Cerebellar cortex (tissue), 1 donor: Measurements from ENCODE around the gene KCNG1.

ENCODE experiments used
- DNase-seq: peaks from one replicate; pipeline ENCODE4 v3.0.0-alpha.2; 2015; ENCODE audit warnings: low spot score

Gene KCNG1

GRCh38 chr20:51013577-51014330 lies 9.2 kb downstream of the KCNG1 start:
- no peak for DNase-seq

DNA sequence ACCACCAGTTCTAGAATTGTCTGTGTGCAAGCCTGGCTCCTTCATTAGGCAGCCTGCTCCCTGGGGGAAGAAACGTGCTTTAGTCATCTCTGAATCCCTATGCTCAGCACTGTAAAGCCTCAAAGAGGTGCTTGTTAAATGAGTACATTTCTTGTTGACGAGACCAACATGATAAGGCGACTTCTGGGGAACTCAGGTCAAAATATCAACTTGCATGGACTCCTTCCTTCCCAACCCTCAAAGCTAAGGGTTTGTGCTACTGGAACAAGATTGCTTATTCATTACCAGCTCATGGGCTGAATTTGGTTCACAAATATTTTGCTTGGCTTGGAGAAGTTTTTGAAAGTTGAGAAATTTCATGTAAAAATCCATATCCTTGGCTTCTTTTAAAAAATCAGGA lies 10.6 kb downstream of the KCNG1 start:
- DNase-seq = no peak

GRCh38 chr20:51011479-51011878 lies 11.4 kb downstream of the KCNG1 start:
- DNase-seq = no peak

DNA sequence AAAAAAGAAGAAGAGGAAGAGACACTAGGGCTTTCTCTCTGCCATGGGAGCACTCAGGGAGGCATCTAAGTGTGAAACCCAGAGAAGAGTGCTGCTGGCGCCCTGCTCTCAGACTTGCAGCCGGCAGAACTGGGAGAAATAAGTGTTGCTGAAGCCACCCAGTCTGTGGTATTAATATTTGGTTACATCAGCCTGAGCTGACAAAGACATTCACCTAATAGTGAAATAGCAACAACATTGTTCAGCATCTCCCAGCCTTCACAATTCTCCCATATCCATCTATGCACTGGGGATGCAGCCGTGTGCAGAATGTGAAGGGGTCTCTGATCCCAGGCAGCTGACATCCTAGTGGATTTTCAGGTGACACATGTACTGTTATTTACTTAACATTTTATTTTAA lies 12.0 kb downstream of the KCNG1 start:
- no peak for DNase-seq

DNA sequence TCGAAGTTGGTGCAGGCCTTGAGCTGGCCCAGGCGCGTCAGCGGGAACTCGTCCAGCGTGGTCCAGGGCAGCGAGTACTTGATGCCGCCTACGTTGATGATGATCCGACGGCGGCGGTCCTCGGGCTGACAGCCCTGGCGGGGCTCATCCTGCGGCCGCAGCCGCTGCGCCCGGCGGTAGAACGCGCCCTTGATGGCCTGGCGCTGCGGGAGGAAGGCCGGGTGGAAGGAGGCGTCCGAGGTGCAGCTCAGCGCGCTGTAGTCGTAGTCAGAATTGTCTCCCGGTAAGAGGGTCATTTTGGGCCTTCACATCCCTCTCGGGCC lies 12.9 kb downstream of the KCNG1 start:
- no peak for DNase-seq

GRCh38 chr20:51009303-51010042 lies 13.4 kb downstream of the KCNG1 start:
- DNase-seq = no peak

DNA sequence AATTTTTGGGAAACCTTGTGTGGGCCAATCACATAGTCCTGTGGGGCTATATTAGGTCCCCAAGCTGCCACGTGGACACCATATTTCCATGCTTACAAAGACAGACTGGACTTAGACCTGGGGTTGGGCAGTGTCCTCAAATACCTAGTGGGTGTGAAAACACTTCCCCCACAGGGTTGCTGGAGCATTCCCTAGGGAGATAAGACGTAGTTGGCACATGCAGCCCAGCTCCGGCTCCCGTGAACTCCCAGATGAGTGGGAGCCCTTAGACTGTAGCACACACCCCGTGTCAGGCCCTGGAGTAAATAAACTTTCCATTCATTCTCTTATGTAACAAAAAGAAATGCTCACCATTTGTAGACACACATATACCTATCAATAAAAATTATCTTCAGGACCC lies 14.2 kb downstream of the KCNG1 start:
- no peak for DNase-seq

GRCh38 chr20:51005214-51005613 lies 17.7 kb downstream of the KCNG1 start:
- DNase-seq = no peak

DNA sequence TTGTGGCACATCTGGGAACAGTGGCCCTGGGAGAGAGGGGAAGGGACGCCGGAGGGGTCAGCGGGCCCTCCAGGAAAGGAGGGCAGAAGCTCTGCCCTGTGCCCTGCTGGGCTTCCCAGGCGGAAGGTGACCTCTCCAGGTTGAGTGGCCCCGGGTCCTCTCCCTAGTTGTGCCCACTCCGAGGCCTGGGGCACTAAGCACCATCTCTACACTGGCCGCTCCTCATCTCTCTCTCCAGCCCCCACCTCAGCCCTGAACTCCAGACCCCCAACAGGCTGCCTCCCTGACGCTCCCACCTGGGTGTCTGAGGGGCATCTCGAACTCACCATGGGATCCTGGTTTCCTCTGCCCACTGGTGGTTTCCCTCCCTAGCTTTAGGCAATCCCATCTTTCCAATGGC lies 18.1 kb downstream of the KCNG1 start:
- no peak for DNase-seq

GRCh38 chr20:51004305-51004727 lies 18.6 kb downstream of the KCNG1 start:
- no peak for DNase-seq

DNA sequence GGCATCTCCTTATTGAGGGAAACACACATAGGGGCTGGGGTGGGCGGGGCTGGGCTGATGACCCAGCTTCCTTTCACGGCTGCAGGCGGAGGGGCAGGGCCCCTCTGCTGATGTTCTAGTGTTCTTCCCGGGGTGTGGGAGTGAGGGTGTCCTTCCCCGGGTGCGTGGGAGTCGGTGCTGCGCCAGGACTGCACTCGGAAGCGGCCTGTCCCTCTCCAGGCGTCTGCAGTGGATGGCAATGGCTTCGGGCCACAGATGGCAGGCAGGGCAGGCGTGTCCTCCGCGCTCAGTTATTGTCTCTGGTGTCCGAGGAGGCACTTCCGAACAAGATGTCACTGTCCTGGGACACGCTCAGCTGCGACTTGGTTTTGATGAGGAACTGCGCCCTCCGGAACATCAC lies 19.2 kb downstream of the KCNG1 start:
- no peak for DNase-seq

GRCh38 chr20:51002633-51003032 lies 20.3 kb downstream of the KCNG1 start:
- DNase-seq = no peak

DNA sequence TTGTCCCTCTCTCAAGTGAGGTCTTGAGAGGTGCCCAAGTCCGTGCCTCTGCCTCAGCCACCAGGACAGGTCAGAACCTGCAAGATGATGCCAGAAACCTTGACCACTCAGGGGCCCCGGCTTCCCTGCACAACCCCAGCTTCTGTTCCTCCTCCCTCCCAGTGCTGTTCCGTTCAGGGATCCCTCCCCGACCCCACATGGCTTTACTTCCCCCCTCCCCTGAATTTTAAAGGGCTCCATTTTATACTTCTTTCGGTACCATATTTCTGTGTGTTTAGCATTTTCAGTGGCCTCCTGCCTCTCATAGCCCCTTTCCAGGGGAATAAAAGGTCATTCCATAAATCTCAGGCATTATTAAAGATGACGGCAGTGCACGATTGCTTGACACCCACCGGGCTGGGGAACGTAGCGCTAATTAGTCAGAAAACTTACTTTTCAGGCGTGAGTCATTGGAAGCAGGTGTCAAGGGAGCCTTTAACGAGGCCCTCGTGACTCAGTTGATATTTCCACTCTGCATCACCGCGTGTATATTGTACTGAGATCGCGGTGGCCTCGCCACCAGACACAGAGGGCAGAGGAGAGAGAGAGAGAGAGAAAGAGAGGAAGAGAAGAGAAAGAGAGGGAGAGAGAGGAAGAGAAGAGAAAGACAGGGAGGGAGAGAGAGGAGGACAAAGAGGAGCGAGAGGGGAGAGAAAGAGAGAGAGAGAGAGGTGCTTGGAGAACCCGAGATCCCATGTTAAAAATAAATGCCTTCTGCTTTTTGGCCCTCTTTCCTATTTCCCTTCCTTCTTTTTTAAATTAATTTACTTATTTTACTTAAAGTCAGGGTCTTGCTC lies 21.3 kb downstream of the KCNG1 start:
- no peak for DNase-seq

- no peak for DNase-seq
Measured at GRCh38 chr20:50999355-50999754, 23.6 kb downstream of the KCNG1 start.

DNA sequence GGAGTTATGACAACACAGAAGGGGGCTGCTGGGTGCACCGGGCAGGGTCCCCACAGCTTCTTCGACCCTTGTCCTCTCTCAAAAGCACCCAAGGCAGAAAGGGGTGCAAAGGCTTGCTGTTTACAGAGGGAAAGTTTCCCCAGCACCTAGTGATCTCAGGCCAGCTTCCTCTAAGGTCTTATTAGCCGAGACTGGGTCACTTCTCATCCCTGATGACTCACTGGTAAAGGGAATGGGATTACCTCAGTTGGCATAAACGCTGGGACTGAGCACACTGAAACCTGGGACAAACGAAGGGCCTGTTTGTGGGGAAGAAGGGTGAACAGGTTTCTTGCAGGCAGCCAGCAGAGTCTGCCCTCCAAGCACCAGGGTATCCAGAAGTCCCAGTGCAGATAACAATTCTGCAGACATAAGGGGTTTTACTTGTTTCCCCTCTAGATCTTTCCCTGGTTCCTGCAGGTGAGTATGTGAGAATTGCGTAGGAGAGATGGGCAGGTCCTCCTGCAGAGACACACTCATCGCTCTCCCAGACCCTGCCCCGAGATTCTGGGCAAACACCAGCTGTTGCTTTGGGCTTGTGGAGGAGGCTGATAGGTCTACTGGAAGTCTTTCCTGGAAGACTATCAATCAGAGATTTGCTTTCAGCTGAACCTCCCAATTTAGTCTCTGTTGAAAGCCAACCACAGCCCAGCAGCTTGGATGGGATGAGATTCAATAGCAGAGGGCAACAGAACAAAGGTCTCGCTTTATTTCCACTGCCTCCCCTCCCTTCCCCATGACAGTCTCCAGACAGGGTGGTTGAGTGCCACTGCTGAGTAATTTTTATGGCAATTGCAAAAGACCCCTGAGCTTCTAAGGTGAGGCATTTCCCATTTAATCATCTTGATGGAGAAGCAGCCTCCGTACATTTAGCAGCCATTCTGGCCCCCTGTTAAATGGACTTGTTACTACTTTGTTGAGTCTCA lies 25.7 kb downstream of the KCNG1 start:
- DNase-seq = no peak

DNA sequence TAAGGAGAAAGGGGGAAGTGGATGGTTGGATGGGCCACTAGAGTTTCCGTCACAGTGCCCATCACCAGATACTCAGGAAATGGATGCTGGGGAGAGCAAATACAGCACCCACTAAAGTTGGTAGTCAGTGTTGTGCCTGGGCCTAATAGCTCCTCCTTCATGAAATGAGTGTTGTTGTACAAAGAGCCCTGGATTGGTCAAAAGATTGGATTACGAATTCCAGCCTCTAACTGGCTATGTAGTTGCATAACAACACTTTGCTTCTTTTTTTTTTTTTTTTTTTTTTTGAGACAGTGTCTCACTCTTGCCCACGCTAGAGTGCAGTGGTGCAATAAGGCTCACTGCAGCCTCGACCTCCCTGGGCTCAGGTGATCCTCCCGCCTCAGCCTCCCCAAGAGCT lies 27.4 kb downstream of the KCNG1 start:
- no peak for DNase-seq

DNA sequence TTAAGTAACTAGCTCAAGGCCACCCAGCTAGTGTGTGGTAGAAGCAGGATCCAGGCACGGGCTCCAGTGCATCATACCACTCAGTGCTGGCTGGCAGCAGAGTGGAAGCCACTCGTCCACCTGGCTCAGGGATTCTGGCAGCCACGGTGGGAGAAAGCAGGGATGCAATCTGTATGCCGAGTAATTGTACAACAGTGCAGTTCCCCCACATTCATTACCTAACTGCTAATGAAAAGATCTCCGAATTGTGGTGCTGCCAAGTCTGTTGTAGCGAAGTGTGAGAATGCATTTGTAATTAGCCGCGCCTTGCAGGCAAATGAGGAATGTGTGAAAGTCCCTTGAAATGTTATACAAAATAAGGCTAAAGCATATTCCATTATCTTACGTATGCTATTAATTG lies 29.0 kb downstream of the KCNG1 start:
- no peak for DNase-seq

DNA sequence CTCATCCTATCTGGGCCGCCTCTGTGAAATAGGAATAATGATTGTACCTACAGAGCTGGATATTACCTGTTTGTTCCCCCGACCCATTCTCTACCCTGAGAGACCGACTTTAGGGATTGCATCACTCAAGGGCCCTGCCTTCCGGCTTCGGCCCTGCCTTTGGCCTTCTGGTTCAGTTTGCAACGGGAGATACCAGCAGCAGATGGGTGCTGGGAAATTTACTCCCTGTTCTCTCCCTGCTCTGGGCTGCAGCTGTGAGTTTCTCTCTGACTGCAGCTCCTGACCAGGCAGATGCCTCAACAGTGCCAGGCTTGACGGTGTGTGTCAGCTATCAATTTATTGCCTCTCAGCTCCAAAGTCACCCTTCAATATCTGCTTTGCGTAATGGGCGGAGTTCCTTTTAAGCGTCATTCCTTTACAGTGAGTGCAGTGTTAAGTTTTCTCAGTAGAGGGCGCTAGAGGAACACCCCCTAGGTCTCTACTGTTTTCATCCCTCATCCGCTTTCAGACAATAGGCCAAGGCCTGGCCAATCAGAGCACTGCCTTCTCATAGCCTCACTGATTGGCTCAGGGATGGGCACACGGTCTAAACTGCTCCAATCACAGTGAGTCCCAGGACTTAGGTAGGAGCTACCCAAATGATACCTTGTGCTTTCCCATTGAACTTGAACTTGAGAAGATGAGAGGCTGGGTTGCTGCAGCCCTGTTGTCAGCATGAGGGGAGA lies 30.0 kb downstream of the KCNG1 start:
- peak; percentile 70 for DNase-seq

DNA sequence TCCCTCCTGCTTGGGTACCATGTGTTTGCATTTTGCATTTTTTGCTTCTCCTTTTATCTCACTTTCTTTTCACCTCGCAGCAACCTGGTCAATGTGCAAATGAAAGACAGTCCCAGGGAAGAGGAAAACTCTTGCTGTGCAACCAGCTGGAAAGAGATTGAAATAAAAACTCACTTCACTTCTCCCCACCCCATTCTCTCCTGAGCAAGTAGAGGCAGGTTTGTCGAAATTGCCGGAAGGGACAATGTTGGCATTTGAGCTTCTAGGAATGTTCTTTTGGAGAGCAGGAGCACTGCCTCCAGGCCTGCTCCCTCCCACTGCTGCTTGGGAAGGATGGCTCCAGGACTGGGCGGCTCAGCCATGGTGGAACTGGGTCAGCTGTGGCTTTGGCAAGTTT lies 30.6 kb downstream of the KCNG1 start:
- peak; percentile 67 for DNase-seq

DNA sequence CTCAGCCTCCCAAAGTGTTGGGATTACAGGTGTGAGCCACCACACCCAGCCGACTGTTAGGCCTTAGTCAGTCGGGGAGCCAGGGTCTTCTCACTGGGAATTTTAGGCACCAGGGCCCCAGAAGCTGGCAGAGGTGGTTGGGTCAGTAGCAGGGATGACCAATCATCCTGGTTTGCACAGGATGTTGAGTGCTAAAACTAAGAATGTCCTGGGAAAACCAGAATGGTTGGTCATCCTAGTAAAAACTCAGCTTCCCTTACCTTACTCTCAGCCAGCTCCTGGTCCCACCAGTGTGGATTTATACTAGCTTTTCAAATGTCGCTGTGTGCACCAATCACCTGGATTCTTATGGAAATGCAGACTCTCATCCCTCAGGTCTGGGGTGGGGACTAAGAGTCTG lies 31.8 kb downstream of the KCNG1 start:
- no peak for DNase-seq
